NK-92 (cell line): Measurements from ENCODE around the gene EIF4G3.
"Not testable (repeated sequence)": the region's sequence is repeated elsewhere in the genome, so short reads cannot be mapped to it uniquely, and the experiment has no call there.

Experiments used
- DNase-seq: peaks from one replicate; lab custom pipeline; 2025; ENCODE audit not compliant: unreplicated experiment; lab: John Stamatoyannopoulos, UW

EIF4G3 gene

DNA sequence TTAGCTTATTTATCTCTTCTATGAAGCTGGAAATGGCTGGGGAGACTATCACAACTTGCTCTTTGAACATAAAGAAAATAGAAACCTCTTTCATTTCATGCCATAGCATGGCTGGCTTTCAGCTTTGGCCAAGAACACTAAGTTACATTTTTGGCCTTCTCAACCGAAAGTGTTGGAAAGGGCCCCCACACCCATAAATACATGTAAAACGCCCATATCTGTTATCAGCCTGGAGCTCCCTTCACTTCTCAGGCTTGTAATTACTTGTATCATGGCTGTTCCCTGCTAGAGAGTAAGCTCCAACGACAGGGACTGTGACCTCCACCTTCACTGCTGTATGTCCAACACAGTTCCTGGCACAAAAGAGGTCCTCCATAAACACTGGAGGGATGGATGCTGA lies 12.7 kb upstream of the EIF4G3 start:
- no peak for DNase-seq

GRCh38 chr1:21188235-21188634 lies 11.5 kb upstream of the EIF4G3 start:
- no peak for DNase-seq

GRCh38 chr1:21185221-21185731 lies 8.6 kb upstream of the EIF4G3 start:
- DNase-seq = no peak

DNA sequence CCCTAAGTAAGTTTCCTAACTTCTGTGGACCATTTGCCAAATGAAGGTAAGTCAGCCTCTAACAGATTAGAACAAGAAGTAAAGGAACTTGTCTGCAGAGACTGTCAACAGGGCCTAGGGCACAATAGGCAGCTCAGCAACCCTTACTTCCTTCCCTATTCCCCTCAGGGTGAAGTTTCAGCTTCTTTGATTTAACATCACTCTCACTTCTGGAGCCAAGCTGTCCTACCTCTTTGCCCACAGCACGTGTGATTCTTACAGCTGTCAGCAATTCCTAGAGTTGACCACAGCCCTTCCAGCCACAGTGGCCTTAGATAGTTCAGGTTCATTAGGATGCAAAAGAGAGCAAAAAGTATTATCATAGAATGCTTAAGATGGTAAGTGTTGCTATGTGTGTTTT lies 7.6 kb upstream of the EIF4G3 start:
- DNase-seq = no peak

DNA sequence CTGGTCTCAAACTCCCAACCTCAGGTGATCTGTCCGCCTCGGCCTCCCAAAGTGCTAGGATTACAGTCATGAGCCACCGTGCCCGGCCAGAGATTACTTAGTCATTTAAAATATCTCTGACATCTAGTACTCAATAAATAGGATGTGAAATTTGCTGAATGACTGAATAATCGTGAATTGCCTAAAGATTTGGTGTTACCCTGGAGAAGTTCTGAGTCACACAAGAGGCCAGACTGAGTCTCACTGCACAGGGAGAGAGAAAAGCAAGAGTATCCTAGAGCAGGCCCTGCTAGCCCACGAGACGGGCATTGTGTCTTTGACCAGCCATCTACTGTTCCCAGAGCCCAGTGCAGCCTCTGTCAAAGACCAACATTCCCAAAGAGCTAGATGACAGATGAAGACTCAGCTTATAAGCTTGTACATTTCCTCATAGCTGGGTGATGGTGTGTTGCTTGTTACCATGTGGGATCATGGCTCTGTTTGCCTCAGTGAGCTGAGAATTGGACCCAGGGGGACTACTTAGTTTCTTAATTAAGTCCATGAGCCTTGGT lies 5.6 kb upstream of the EIF4G3 start:
- no peak for DNase-seq

- not testable (repeated sequence) for DNase-seq
Observed at GRCh38 chr1:21178271-21178670, 1.6 kb upstream of the EIF4G3 start.

GRCh38 chr1:21175670-21176581 lies 771 bp downstream of the EIF4G3 start:
- DNase-seq = no peak

DNA sequence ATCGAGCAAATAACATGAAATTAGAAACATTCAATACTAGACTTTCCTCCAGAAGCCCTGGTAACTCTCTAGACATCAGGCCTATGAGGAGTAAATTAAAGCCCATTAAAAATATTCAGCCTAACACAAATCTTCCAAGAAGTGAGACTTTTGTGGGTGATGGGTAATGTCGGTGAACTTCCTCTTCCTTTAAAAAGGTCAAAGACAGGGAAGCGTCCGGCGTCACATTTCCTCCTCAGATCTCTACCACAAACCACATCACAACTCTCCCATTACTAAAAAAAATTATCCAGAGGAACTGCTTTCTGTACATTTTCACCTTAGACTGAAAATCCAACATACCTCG lies 1.4 kb downstream of the EIF4G3 start:
- DNase-seq = no peak

GRCh38 chr1:21174654-21175323 lies 1.9 kb downstream of the EIF4G3 start:
- no peak for DNase-seq

DNA sequence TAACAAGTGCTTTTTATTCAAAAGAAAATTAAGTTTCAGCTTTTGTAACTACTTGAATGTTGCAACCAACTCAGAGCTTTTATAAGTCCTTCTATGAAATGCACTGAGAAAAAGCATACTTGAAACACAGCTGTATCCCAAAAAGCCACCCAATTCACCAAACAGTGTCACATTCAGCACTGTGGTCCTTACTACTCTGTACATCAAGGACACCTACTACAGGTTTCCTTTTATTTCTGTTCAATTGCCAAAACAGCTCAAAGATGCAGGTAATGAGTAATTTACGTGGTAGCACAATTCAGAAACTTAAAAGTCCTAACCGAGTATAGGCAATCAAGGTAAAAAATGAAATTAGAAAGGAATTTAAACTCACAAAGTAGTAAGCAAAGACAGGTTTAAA lies 2.5 kb downstream of the EIF4G3 start:
- no peak for DNase-seq

- DNase-seq = not testable (repeated sequence)
Observed at GRCh38 chr1:21173096-21173495, 3.6 kb downstream of the EIF4G3 start.

- not testable (repeated sequence) for DNase-seq
Observed at GRCh38 chr1:21170837-21171236, 5.9 kb downstream of the EIF4G3 start.

DNA sequence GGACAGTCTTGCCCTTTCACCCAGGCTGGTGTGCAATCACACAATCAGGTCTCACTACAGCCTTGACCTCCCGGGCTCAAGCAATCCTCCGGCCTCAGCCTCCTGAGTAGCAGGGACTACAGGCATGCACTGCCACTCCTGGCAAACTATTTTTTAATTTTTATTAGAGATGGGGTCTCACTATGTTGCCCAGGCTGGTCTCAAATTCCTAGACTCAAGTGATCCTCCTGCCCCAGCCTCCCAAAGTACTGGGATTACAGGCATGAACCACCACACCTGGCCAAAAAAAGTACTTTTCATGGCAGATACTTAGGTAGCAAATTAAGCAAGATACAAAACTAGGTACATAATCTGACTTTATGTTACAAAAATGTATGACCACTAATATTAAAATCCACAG lies 8.3 kb downstream of the EIF4G3 start:
- DNase-seq = no peak

DNA sequence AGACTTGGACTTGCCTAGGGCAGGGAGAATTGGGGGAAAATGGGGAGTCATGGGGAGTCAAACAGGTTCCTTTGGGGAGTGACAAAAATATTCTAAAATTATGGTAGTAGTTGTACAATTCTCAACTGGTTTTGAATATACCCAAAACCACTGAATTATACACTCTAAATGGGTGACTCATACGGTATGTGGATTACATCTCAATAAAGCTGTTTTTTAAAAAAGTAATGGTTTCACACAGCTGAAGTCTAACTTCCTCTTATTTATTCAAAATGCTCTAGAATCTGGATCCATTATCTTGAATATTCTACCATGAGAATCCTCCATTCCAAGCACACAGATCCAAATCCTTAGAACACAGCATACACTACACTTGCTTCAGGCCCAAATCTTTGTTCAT lies 11.1 kb downstream of the EIF4G3 start:
- no peak for DNase-seq

DNA sequence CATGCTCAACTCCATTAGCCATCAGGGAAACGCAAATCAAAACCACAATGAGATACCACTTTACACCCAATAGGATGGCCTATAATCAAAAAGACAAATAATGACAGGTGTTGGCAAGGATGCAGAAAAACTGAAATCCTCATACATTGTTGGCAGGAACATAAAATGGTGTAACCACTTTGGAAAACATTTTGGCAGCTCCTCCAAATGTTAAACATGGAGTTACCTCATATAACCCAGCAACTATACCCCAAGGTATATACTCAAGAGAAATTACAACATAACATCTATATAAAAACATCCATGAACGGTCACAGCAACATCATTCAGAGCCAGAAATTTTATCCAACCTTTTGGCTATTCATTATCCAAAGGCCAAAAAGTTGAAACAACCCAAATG lies 11.6 kb downstream of the EIF4G3 start:
- no peak for DNase-seq

- DNase-seq = no peak
Observed at GRCh38 chr1:21164266-21164665, 12.4 kb downstream of the EIF4G3 start.

DNA sequence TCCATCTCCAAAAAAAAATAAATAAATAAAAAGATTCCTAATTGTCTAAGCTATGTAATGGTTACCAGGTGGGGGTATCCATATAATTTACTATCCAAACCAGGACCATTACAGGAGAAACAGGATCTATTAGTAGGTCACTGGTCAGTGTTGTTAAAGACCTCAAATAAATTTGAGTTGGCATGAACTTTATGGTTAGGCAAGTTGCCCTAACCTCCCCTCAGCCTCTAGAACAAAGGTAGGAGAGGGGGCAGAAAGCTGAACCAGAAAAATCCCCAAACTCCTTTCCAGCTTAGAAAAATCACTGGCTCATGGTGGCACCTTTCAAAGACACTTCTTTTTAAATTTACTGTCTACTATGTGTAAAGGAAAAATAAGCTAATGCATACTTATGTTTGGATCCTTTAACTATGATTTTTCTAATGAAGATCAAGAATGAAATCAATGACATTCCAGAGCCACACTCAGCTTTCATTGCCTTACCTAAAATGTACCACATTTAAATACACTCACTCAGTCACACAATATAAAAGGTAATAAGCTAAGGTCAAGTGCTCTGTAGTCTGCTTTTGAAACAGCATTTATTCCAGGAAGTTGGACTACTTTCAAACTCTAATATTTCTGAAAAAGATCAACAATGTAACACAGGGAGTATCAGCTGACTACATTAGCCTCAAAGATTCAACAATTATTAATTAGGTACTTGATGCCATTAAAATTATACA lies 13.8 kb downstream of the EIF4G3 start:
- no peak for DNase-seq

- no peak for DNase-seq
Observed at GRCh38 chr1:21161842-21162241, 14.9 kb downstream of the EIF4G3 start.

- DNase-seq = no peak
Observed at GRCh38 chr1:21160263-21160796, 16.4 kb downstream of the EIF4G3 start.

GRCh38 chr1:21157868-21158267 lies 18.8 kb downstream of the EIF4G3 start:
- DNase-seq = no peak

DNA sequence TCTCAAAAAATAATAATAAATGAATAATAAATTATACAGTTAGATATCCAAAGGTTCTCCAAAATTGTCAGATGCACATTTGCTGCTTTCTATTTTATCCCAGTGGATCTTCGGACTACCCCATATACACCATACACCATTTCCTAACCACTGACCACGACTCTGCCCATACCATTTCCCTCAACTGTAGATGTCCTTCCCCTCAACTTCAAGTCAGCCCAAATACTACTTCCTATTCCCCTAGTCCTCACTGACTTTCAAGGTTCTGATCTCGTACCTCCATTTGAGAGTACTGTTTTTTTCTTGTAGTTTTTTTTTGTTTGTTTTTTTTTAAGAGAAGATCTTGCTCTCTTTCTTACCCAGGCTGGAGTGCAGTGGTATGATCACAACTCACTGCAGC lies 19.6 kb downstream of the EIF4G3 start:
- no peak for DNase-seq
